Measurements from ENCODE around the gene NSMCE1.
A peak's percentile ranks its signal among the peaks of the same experiment; 100 is the strongest.
"Not testable (repeated sequence)": the region's sequence is repeated elsewhere in the genome, so short reads cannot be mapped to it uniquely, and the experiment has no call there.

Gene NSMCE1

GRCh38 chr16:27270349-27270748, 1.8 kb upstream of the NSMCE1 start:
- H3K27me3 Mint-ChIP-seq: no peaks in the 10 kb centered on the region
- peak overlapping the region; percentile 93 for H3K4me3 Mint-ChIP-seq
- peaks cover 31% of the 10 kb centered on the region for H3K36me3 Mint-ChIP-seq (ENCODE audit: low read depth)
- ATAC-seq: no peak
- DNase-seq: peak; percentile 13
- peak overlapping the region; percentile 97 for H3K27ac Mint-ChIP-seq
- H3K4me1 Mint-ChIP-seq: peaks cover 77% of the 10 kb centered on the region
- peaks cover 5% of the 10 kb centered on the region for H3K9me3 Mint-ChIP-seq

- H3K36me3 Mint-ChIP-seq (ENCODE audit: low read depth): peaks cover 31% of the 10 kb centered on the region
- peak; percentile 2 for DNase-seq
- ATAC-seq: no peak
Observed at GRCh38 chr16:27269300-27270150, 953 bp upstream of the NSMCE1 start.

GRCh38 chr16:27267037-27267677, 1.4 kb downstream of the NSMCE1 start:
- DNase-seq (peak; percentile 2), ATAC-seq (no peak)
- Mint-ChIP-seq H3K4me3 (peak overlapping the region; percentile 93), H3K9me3 (peaks cover 2% of the 10 kb centered on the region), H3K4me1 (peaks cover 81% of the 10 kb centered on the region), H3K27ac (peak overlapping the region; percentile 97), H3K36me3 (ENCODE audit: low read depth) (peaks cover 45% of the 10 kb centered on the region), H3K27me3 (no peaks in the 10 kb centered on the region)

More at GRCh38 chr16:27269300-27270150, 953 bp upstream of the NSMCE1 start:
- Mint-ChIP-seq H3K27me3 (no peaks in the 10 kb centered on the region), H3K4me3 (peak overlapping the region; percentile 93), H3K27ac (peak overlapping the region; percentile 97), H3K9me3 (peaks cover 5% of the 10 kb centered on the region), H3K4me1 (peaks cover 79% of the 10 kb centered on the region)

- DNase-seq (no peak), ATAC-seq (no peak)
- Mint-ChIP-seq H3K27ac (no peak overlapping the region), H3K27me3 (no peaks in the 10 kb centered on the region), H3K4me1 (peaks cover 79% of the 10 kb centered on the region), H3K9me3 (no peaks in the 10 kb centered on the region), H3K36me3 (ENCODE audit: low read depth) (peaks cover 40% of the 10 kb centered on the region), H3K4me3 (peak overlapping the region; percentile 24)
Observed at GRCh38 chr16:27265982-27266381, 2.6 kb downstream of the NSMCE1 start.

- DNase-seq (peak; percentile 1), ATAC-seq (no peak)
- peaks cover 48% of the 10 kb centered on the region for H3K36me3 Mint-ChIP-seq (ENCODE audit: low read depth)
- H3K4me1 Mint-ChIP-seq: peaks cover 75% of the 10 kb centered on the region
- H3K9me3 Mint-ChIP-seq: no peaks in the 10 kb centered on the region
- H3K4me3 Mint-ChIP-seq: peak overlapping the region; percentile 19
- H3K27ac Mint-ChIP-seq: peak overlapping the region; percentile 80
- H3K27me3 Mint-ChIP-seq: no peaks in the 10 kb centered on the region
Observed at GRCh38 chr16:27264151-27264550, 4.4 kb downstream of the NSMCE1 start.

- Mint-ChIP-seq H3K27ac (peak overlapping the region; percentile 9), H3K4me3 (peak overlapping the region; percentile 19), H3K36me3 (ENCODE audit: low read depth) (peaks cover 48% of the 10 kb centered on the region), H3K4me1 (peaks cover 87% of the 10 kb centered on the region)
- H3K9me3 Mint-ChIP-seq, ATAC-seq, H3K27me3 Mint-ChIP-seq: not testable (repeated sequence)
- DNase-seq: peak; percentile 1
Observed at GRCh38 chr16:27262904-27263423, 5.6 kb downstream of the NSMCE1 start.

GRCh38 chr16:27259710-27260109, 8.9 kb downstream of the NSMCE1 start:
- Mint-ChIP-seq H3K27me3 (no peaks in the 10 kb centered on the region), H3K4me3 (no peak overlapping the region), H3K4me1 (peaks cover 91% of the 10 kb centered on the region), H3K36me3 (ENCODE audit: low read depth) (peaks cover 59% of the 10 kb centered on the region), H3K27ac (no peak overlapping the region), H3K9me3 (no peaks in the 10 kb centered on the region)
- DNase-seq (no peak), ATAC-seq (no peak)

GRCh38 chr16:27258241-27258734, 10.3 kb downstream of the NSMCE1 start:
- Mint-ChIP-seq H3K36me3 (ENCODE audit: low read depth) (peaks cover 56% of the 10 kb centered on the region), H3K27ac (peak overlapping the region; percentile 63), H3K27me3 (no peaks in the 10 kb centered on the region), H3K4me1 (peaks cover 91% of the 10 kb centered on the region), H3K4me3 (no peak overlapping the region), H3K9me3 (no peaks in the 10 kb centered on the region)
- no peak for ATAC-seq
- DNase-seq: no peak

GRCh38 chr16:27257271-27257670, 11.3 kb downstream of the NSMCE1 start:
- peaks cover 91% of the 10 kb centered on the region for H3K4me1 Mint-ChIP-seq
- DNase-seq (no peak), ATAC-seq (no peak)
- peaks cover 51% of the 10 kb centered on the region for H3K36me3 Mint-ChIP-seq (ENCODE audit: low read depth)
- no peaks in the 10 kb centered on the region for H3K9me3 Mint-ChIP-seq
- no peaks in the 10 kb centered on the region for H3K27me3 Mint-ChIP-seq
- H3K27ac Mint-ChIP-seq: peak overlapping the region; percentile 53
- H3K4me3 Mint-ChIP-seq: no peak overlapping the region

GRCh38 chr16:27256861-27257260, 11.7 kb downstream of the NSMCE1 start:
- peaks cover 52% of the 10 kb centered on the region for H3K36me3 Mint-ChIP-seq (ENCODE audit: low read depth)
- H3K27ac Mint-ChIP-seq: peak overlapping the region; percentile 53
- peaks cover 91% of the 10 kb centered on the region for H3K4me1 Mint-ChIP-seq
- ATAC-seq: no peak
- H3K4me3 Mint-ChIP-seq: no peak overlapping the region
- no peaks in the 10 kb centered on the region for H3K27me3 Mint-ChIP-seq
- no peaks in the 10 kb centered on the region for H3K9me3 Mint-ChIP-seq
- DNase-seq: no peak

GRCh38 chr16:27254262-27254811, 14.2 kb downstream of the NSMCE1 start:
- DNase-seq: no peak
- H3K36me3 Mint-ChIP-seq (ENCODE audit: low read depth): peaks cover 58% of the 10 kb centered on the region

GRCh38 chr16:27253526-27253930, 15.0 kb downstream of the NSMCE1 start:
- H3K36me3 Mint-ChIP-seq (ENCODE audit: low read depth): peaks cover 58% of the 10 kb centered on the region
- H3K4me3 Mint-ChIP-seq: peak overlapping the region; percentile 67
- no peak for DNase-seq
- ATAC-seq: peak; percentile 70
- peaks cover 92% of the 10 kb centered on the region for H3K4me1 Mint-ChIP-seq
- H3K27ac Mint-ChIP-seq: peak overlapping the region; percentile 99
- no peaks in the 10 kb centered on the region for H3K9me3 Mint-ChIP-seq
- H3K27me3 Mint-ChIP-seq: no peaks in the 10 kb centered on the region

More at GRCh38 chr16:27254262-27254811, 14.2 kb downstream of the NSMCE1 start:
- Mint-ChIP-seq H3K27me3 (no peaks in the 10 kb centered on the region), H3K9me3 (no peaks in the 10 kb centered on the region), H3K4me1 (peaks cover 93% of the 10 kb centered on the region), H3K27ac (peak overlapping the region; percentile 99), H3K4me3 (peak overlapping the region; percentile 67)
- ATAC-seq: peak; percentile 66

GRCh38 chr16:27252206-27252585, 16.4 kb downstream of the NSMCE1 start:
- H3K9me3 Mint-ChIP-seq: peaks cover 4% of the 10 kb centered on the region
- ATAC-seq (no peak), DNase-seq (no peak)
- H3K27ac Mint-ChIP-seq: peak overlapping the region; percentile 99
- H3K4me3 Mint-ChIP-seq: peak overlapping the region; percentile 35
- no peaks in the 10 kb centered on the region for H3K27me3 Mint-ChIP-seq
- peaks cover 91% of the 10 kb centered on the region for H3K4me1 Mint-ChIP-seq
- H3K36me3 Mint-ChIP-seq (ENCODE audit: low read depth): peaks cover 65% of the 10 kb centered on the region

- H3K27ac Mint-ChIP-seq: peak overlapping the region; percentile 99
- ATAC-seq: peak; percentile 46
Observed at GRCh38 chr16:27251541-27252205, 16.9 kb downstream of the NSMCE1 start.

More at GRCh38 chr16:27251541-27252205, 16.9 kb downstream of the NSMCE1 start:
- peaks cover 63% of the 10 kb centered on the region for H3K36me3 Mint-ChIP-seq (ENCODE audit: low read depth)
- H3K9me3 Mint-ChIP-seq: peaks cover 4% of the 10 kb centered on the region
- H3K4me1 Mint-ChIP-seq: peaks cover 92% of the 10 kb centered on the region
- H3K27me3 Mint-ChIP-seq: no peaks in the 10 kb centered on the region
- peak overlapping the region; percentile 35 for H3K4me3 Mint-ChIP-seq
- DNase-seq: peak; percentile 44
